OCI-LY1 (cell line): ENCODE data around the gene ARHGAP1.
A peak's percentile ranks its signal among the peaks of the same experiment; 100 is the strongest.

Experiments used
- H2AFZ ChIP-seq: fragments of 200-600 bp; sonication (generic), shearing (Covaris generic); 2 replicates; pipeline ENCODE4 v1.6.0; 2014; ENCODE audit warnings: antibody characterized with exemption, mild to moderate bottlenecking, low read length
- H3F3A ChIP-seq: fragments of 200-600 bp; sonication (generic), shearing (Covaris generic); 2 replicates; pipeline ENCODE4 v1.6.0; 2014; ENCODE audit warnings: mild to moderate bottlenecking, antibody characterized with exemption, low read length, moderate library complexity; ENCODE audit not compliant: insufficient read depth
- H3K27ac ChIP-seq: fragments of 200-600 bp; sonication (generic); 2 replicates; pipeline ENCODE4 v1.5.1; 2014; ENCODE audit warnings: low read length, mixed run types, mild to moderate bottlenecking, low read depth; ENCODE audit not compliant: poor library complexity, severe bottlenecking
- H3K27me3 ChIP-seq: fragments of 200-600 bp; sonication (generic); 2 replicates; pipeline ENCODE4 v1.6.0; 2014; ENCODE audit warnings: antibody characterized with exemption, mild to moderate bottlenecking, low read length, moderate library complexity; ENCODE audit not compliant: insufficient read depth
- H3K36me3 ChIP-seq: fragments of 200-600 bp; sonication (generic); 2 replicates; pipeline ENCODE4 v1.6.1; 2014; ENCODE audit warnings: mild to moderate bottlenecking, antibody characterized with exemption, low read length, moderate library complexity, mixed read lengths; ENCODE audit not compliant: insufficient read depth
- H3K4me1 ChIP-seq: fragments of 200-600 bp; sonication (generic); 2 replicates; pipeline ENCODE4 v1.5.1; 2014; ENCODE audit warnings: mild to moderate bottlenecking, low read length, moderate library complexity; ENCODE audit not compliant: insufficient read depth, severe bottlenecking
- H3K4me2 ChIP-seq: fragments of 200-600 bp; sonication (generic), shearing (Covaris generic); 2 replicates; pipeline ENCODE4 v1.6.1; 2014; ENCODE audit warnings: low read length
- H3K4me3 ChIP-seq: fragments of 200-600 bp; sonication (generic); 2 replicates; pipeline ENCODE4 v1.5.1; 2014; ENCODE audit warnings: low read length, low read depth, mild to moderate bottlenecking, mixed read lengths; ENCODE audit not compliant: poor library complexity, severe bottlenecking
- H3K79me2 ChIP-seq: fragments of 200-600 bp; shearing (Covaris generic); 2 replicates; pipeline ENCODE4 v1.6.1; 2016; ENCODE audit warnings: mixed run types, low read length, mixed read lengths; ENCODE audit not compliant: insufficient read depth
- H3K9ac ChIP-seq: fragments of 200-600 bp; sonication (generic), shearing (Covaris generic); 2 replicates; pipeline ENCODE4 v1.6.1; 2014; ENCODE audit warnings: mild to moderate bottlenecking, low read length, mixed read lengths
- H3K9me2 ChIP-seq: fragments of 200-600 bp; sonication (generic), shearing (Covaris generic); 2 replicates; pipeline ENCODE4 v1.6.1; 2014; ENCODE audit warnings: low read depth, mild to moderate bottlenecking, low read length, mixed read lengths
- H3K9me3 ChIP-seq: fragments of 200-600 bp; shearing (Covaris generic); 2 replicates; pipeline ENCODE4 v1.6.1; 2014; ENCODE audit warnings: low read length, mixed read lengths
- H4K20me1 ChIP-seq: fragments of 200-600 bp; sonication (generic), shearing (Covaris generic); 2 replicates; pipeline ENCODE4 v1.6.0; 2016; ENCODE audit warnings: mild to moderate bottlenecking, low read length; ENCODE audit not compliant: insufficient read depth
- CTCF ChIP-seq: fragments of 200-600 bp; sonication (generic), shearing (Covaris generic); IDR thresholded peaks from 2 replicates; pipeline ENCODE4 v1.5.1; 2017; ENCODE audit warnings: mild to moderate bottlenecking, antibody characterized with exemption, low read length, moderate library complexity, mixed read lengths
- EZH2 ChIP-seq: fragments of 200-600 bp; sonication (generic), shearing (Covaris generic); IDR thresholded peaks from 2 replicates; pipeline ENCODE4 v1.8.0; 2017; ENCODE audit warnings: borderline replicate concordance, mixed run types, mild to moderate bottlenecking, antibody characterized with exemption, low read length, moderate library complexity, mixed read lengths

Gene ARHGAP1

GRCh38 chr11:46675288-46675851 lies 25.0 kb downstream of the ARHGAP1 start:
- Histone ChIP-seq H3K4me1 (peaks cover 31% of the 10 kb centered on the region), H3K79me2 (no peaks in the 10 kb centered on the region), H3F3A (no peaks in the 10 kb centered on the region), H3K9me3 (no peaks in the 10 kb centered on the region), H2AFZ (no peak overlapping the region), H3K27me3 (no peaks in the 10 kb centered on the region), H3K36me3 (peaks cover 49% of the 10 kb centered on the region; the same call in 1 of the 2 replicates), H3K27ac (peak overlapping the region; percentile 56), H3K4me3 (no peak overlapping the region), H3K9ac (no peak overlapping the region), H3K4me2 (peak overlapping the region; percentile 3; the same call in 1 of the 2 replicates), H3K9me2 (no peaks in the 10 kb centered on the region), H4K20me1 (no peaks in the 10 kb centered on the region)
- TF ChIP-seq CTCF, result no peak
- TF ChIP-seq EZH2, result no peak

- no peak overlapping the region for H2AFZ ChIP-seq
- H3K9me3 ChIP-seq, result no peaks in the 10 kb centered on the region
- no peaks in the 10 kb centered on the region for H3K79me2 ChIP-seq
- no peaks in the 10 kb centered on the region for H4K20me1 ChIP-seq
- peak overlapping the region; percentile 3; the same call in 1 of the 2 replicates for H3K4me2 ChIP-seq
- no peaks in the 10 kb centered on the region for H3K9me2 ChIP-seq
- no peaks in the 10 kb centered on the region for H3F3A ChIP-seq
- peak overlapping the region; percentile 56 for H3K27ac ChIP-seq
- H3K9ac ChIP-seq, result no peak overlapping the region; the same call in 1 of the 2 replicates
- TF ChIP-seq CTCF, result no peak
- no peak for TF ChIP-seq EZH2
- H3K4me3 ChIP-seq, result no peak overlapping the region
- peaks cover 31% of the 10 kb centered on the region for H3K4me1 ChIP-seq
- H3K36me3 ChIP-seq, result peaks cover 46% of the 10 kb centered on the region
- H3K27me3 ChIP-seq, result no peaks in the 10 kb centered on the region
Observed at GRCh38 chr11:46674463-46675287, 25.7 kb downstream of the ARHGAP1 start.

GRCh38 chr11:46673713-46674462 lies 26.5 kb downstream of the ARHGAP1 start:
- peaks cover 31% of the 10 kb centered on the region for H3K4me1 ChIP-seq
- H3K4me2 ChIP-seq, result no peak overlapping the region
- no peaks in the 10 kb centered on the region for H4K20me1 ChIP-seq
- H3K4me3 ChIP-seq, result no peak overlapping the region
- no peak for TF ChIP-seq CTCF
- TF ChIP-seq EZH2, result no peak
- H2AFZ ChIP-seq, result no peak overlapping the region
- H3K36me3 ChIP-seq, result peaks cover 46% of the 10 kb centered on the region
- no peaks in the 10 kb centered on the region for H3K9me2 ChIP-seq
- peak overlapping the region; percentile 56 for H3K27ac ChIP-seq
- H3F3A ChIP-seq, result no peaks in the 10 kb centered on the region
- H3K27me3 ChIP-seq, result no peaks in the 10 kb centered on the region
- no peak overlapping the region; the same call in 1 of the 2 replicates for H3K9ac ChIP-seq
- no peaks in the 10 kb centered on the region for H3K79me2 ChIP-seq
- no peaks in the 10 kb centered on the region for H3K9me3 ChIP-seq
